ENCODE data around the gene AKAP8L. TPM values are rescaled to one million over a fixed set of nuclear protein-coding genes. Genes with fewer than 3 reads are reported as not detected.

The AKAP8L gene
- total RNA-seq, 1 experiment from 2014 or later: 106 TPM

DNA sequence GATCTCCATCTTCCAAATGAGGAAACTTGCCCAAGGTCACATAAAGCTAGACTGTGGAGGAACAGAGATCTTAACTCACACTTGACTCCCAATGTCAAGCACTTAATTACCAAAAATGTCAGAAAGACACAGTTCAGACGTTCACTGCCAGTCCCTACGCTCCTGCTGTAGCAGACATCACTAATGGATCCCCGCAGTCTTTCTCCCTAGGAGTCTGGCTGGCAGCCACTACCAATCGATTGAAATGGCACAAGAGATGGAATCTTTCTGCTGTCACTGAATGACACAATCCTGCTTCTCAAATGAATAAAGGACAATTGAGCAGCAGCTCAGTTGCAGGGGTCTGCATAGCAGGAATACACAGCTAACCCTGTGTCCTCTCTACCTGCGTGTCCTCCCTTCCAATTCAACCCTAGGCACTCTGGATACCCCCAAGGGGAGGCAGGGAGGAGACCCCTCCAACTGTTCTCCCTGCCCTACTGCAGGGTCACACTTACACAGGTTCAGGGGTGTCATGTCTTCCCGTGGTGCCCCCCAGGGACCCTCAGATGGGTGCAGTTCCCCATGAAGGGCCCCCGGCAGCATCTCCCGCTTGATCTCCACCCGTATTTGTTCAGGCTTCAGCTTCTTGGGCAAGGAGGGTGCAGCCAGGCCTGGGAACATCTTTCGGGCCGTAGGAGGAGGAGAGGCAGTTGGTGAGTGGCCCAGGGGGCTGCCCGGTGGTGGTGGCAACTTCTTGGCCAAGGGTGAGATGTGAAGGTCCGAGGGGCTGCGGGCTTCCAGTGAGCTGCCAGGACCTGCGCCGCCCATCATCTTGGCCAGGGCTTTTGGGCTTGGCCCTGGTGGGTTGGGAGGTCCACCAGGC lies 7.9 kb upstream of the AKAP8L start:
- Histone ChIP-seq H3K27me3 (ENCODE audit: insufficient read depth, low read length) (no peaks in the 10 kb centered on the region), H3K36me3 (ENCODE audit: control insufficient read depth in 1 of 2, insufficient read depth in 2 of 2, low read length in 2 of 2) (peaks cover 20 to 53% of the 10 kb centered on the region in 2 experiments; a peak in 3 of 4 replicates), H2AFZ (ENCODE audit: low read depth, low read length, poor library complexity, severe bottlenecking) (no peak overlapping the region), H4K20me1 (ENCODE audit: insufficient read depth) (no peaks in the 10 kb centered on the region), H3K27ac (ENCODE audit: low read depth, low read length) (no peak overlapping the region; the same call in 1 of the 2 replicates), H3K79me2 (ENCODE audit: insufficient read depth, low read length) (peaks cover 49% of the 10 kb centered on the region), H3K4me2 (ENCODE audit: low read length) (no peak overlapping the region), H3K9ac (ENCODE audit: low read length) (no peak overlapping the region), H3K9me2 (ENCODE audit: insufficient read depth) (no peaks in the 10 kb centered on the region), H3K9me3 (ENCODE audit: control insufficient read depth in 1 of 2, insufficient read depth in 1 of 2, low read depth in 1 of 2, low read length in 2 of 2) (no peaks in the 10 kb centered on the region), H3K4me1 (ENCODE audit: control insufficient read depth in 1 of 2, insufficient read depth in 2 of 2, low read length in 2 of 2) (peaks cover 12 to 14% of the 10 kb centered on the region in 2 experiments; a peak in 3 of 4 replicates), H3K4me3 (replicated peaks in 1 of 2; ENCODE audit: low read depth in 1 of 2, low read length in 2 of 2) (no peak overlapping the region)
- BruUV-seq (replicated peaks): no TSS peak
- ChIA-PET RAD21 (ENCODE audit: low non-redundant PET in 1 of 2, low total read pairs in 2 of 2, uncharacterized antibody in 2 of 2, unreplicated experiment in 2 of 2) (no interaction called here), CTCF (no interaction called here), POLR2A (no interaction called here)
- ATAC-seq: no peak
- DNase-seq (ENCODE audit: low read depth, low spot score): no peak
- intact Hi-C loops (cut with micrococcal nuclease): no loop called here
- TF ChIP-seq SIN3A (IDR thresholded peaks at IDR 0.05; ENCODE audit: low read depth): no peak
- TF ChIP-seq EZH2phosphoT487 (IDR thresholded peaks at IDR 0.05; ENCODE audit: borderline replicate concordance): no peak
- TF ChIP-seq, protein P1, sequence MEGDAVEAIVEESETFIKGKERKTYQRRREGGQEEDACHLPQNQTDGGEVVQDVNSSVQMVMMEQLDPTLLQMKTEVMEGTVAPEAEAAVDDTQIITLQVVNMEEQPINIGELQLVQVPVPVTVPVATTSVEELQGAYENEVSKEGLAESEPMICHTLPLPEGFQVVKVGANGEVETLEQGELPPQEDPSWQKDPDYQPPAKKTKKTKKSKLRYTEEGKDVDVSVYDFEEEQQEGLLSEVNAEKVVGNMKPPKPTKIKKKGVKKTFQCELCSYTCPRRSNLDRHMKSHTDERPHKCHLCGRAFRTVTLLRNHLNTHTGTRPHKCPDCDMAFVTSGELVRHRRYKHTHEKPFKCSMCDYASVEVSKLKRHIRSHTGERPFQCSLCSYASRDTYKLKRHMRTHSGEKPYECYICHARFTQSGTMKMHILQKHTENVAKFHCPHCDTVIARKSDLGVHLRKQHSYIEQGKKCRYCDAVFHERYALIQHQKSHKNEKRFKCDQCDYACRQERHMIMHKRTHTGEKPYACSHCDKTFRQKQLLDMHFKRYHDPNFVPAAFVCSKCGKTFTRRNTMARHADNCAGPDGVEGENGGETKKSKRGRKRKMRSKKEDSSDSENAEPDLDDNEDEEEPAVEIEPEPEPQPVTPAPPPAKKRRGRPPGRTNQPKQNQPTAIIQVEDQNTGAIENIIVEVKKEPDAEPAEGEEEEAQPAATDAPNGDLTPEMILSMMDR (IDR thresholded peaks at IDR 0.05 in 2 of 3, conservative IDR thresholded peaks at IDR 0.05 in 1 of 3; ENCODE audit: borderline replicate concordance in 1 of 3, insufficient read depth in 1 of 3, low read depth in 2 of 3, low read length in 2 of 3): no peak
- TF ChIP-seq SRF (IDR thresholded peaks at IDR 0.05; ENCODE audit: low read depth): no peak; the same call in 1 of the 2 replicates
- no peak for TF ChIP-seq YY1 (IDR thresholded peaks at IDR 0.05; ENCODE audit: extremely low read depth, insufficient replicate concordance, low read depth, low read length)
- TF ChIP-seq, protein P2, sequence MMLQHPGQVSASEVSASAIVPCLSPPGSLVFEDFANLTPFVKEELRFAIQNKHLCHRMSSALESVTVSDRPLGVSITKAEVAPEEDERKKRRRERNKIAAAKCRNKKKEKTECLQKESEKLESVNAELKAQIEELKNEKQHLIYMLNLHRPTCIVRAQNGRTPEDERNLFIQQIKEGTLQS (IDR thresholded peaks at IDR 0.05): no peak
- TF ChIP-seq, protein P3, sequence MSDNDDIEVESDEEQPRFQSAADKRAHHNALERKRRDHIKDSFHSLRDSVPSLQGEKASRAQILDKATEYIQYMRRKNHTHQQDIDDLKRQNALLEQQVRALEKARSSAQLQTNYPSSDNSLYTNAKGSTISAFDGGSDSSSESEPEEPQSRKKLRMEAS (IDR thresholded peaks at IDR 0.05): no peak
- no peak for TF ChIP-seq ELF1 (IDR thresholded peaks at IDR 0.05; ENCODE audit: borderline replicate concordance, low read depth)

Measured in HCT116 (cell line).